Caco-2 (cell line): ENCODE data around the gene TACO1. TPM values are rescaled to one million over a fixed set of nuclear protein-coding genes. Genes with fewer than 3 reads are reported as not detected.

Experiments
- BruUV-seq: library from RNA; stranded (reverse); fragments of 400-500 nt; replicated peaks from 2 replicates; lab custom pipeline; 2021; lab: Mats Ljungman, UMichigan
- CTCF ChIA-PET: fragments of 300-600 bp; sonication (Branson Sonifier 250); formaldehyde crosslinking; loops from one replicate; lab custom pipeline; 2022; ENCODE audit warnings: antibody characterized with exemption; lab: Charles Lee
- POLR2A ChIA-PET: fragments of 300-600 bp; sonication (Branson Sonifier 250); formaldehyde crosslinking; loops from one replicate; lab custom pipeline; 2022; ENCODE audit warnings: antibody characterized with exemption; lab: Charles Lee
- DNase-seq, 2 experiments: peaks; one replicate each; pipeline versions ENCODE4 v3.0.0 to v3.0.0-alpha.2; 2020 to 2022
- H3K27me3 ChIP-seq: replicated peaks from 2 replicates; pipeline ENCODE4 v1.6.0; 2011; ENCODE audit warnings: low read length; ENCODE audit not compliant: control insufficient read depth, insufficient read depth
- H3K36me3 ChIP-seq: 2 replicates; pipeline ENCODE4 v1.5.1; 2011; ENCODE audit warnings: low read length; ENCODE audit not compliant: control insufficient read depth, insufficient read depth
- H3K4me1 ChIP-seq: fragments of 250-450 bp; sonication (Bioruptor Pico); 2 replicates; pipeline ENCODE4 v1.5.1; 2020; ENCODE audit warnings: mild to moderate bottlenecking
- H3K4me3 ChIP-seq: 2 replicates; pipeline ENCODE4 v1.5.1; 2011; ENCODE audit warnings: low read depth, mild to moderate bottlenecking, control low read depth, low read length
- H3K9me3 ChIP-seq: fragments of 250-450 bp; sonication (Bioruptor Pico); 2 replicates; pipeline ENCODE4 v1.5.1; 2020; ENCODE audit warnings: mild to moderate bottlenecking, moderate library complexity
- H3K27ac Mint-ChIP-seq: one replicate; pipeline ENCODE4 v1.8.0; 2022; ENCODE audit warnings: mixed read lengths; ENCODE audit not compliant: unreplicated experiment
- H3K27me3 Mint-ChIP-seq: one replicate; pipeline ENCODE4 v1.8.0; 2022; ENCODE audit warnings: mixed read lengths; ENCODE audit not compliant: insufficient read depth, unreplicated experiment
- H3K36me3 Mint-ChIP-seq: one replicate; pipeline ENCODE4 v1.8.0; 2022; ENCODE audit warnings: mild to moderate bottlenecking, mixed read lengths; ENCODE audit not compliant: insufficient read depth, unreplicated experiment
- H3K4me1 Mint-ChIP-seq: one replicate; pipeline ENCODE4 v1.8.0; 2022; ENCODE audit warnings: low read depth, mixed read lengths; ENCODE audit not compliant: unreplicated experiment
- H3K4me3 Mint-ChIP-seq: one replicate; pipeline ENCODE4 v1.8.0; 2022; ENCODE audit warnings: mild to moderate bottlenecking, moderate library complexity, mixed read lengths; ENCODE audit not compliant: unreplicated experiment
- H3K9me3 Mint-ChIP-seq: one replicate; pipeline ENCODE4 v1.8.0; 2022; ENCODE audit warnings: mixed read lengths; ENCODE audit not compliant: unreplicated experiment
- CTCF ChIP-seq, 2 experiments: fragments of 200-600 bp in 1 of 2; IDR thresholded peaks; 1 replicate in 1 of 2; 2 replicates in 1 of 2; pipeline versions ENCODE4 v1.5.1 to v1.8.0; 2011 to 2022; ENCODE audit warnings: antibody characterized with exemption in 1 of 2, control low read depth in 1 of 2, inconsistent platforms in 1 of 2, low read depth in 1 of 2, low read length in 1 of 2, mild to moderate bottlenecking in 1 of 2, moderate library complexity in 1 of 2; ENCODE audit not compliant: insufficient read depth in 1 of 2, severe bottlenecking in 1 of 2, unreplicated experiment in 1 of 2
- intact Hi-C: fragments of 100-400 bp; cut with micrococcal nuclease; formaldehyde crosslinking; loops from one replicate; pipeline ENCODE4 v1.10.0; 2022; ENCODE audit not compliant: unreplicated experiment
- total RNA-seq: library from RNA; stranded (reverse); gene quantifications from 2 replicates; pipeline ENCODE4 v1.2.3, GENCODE V29; 2022

TACO1 gene
- total RNA-seq, 1 experiment from 2014 or later, result 29.1 TPM

- no peak for DNase-seq
- Histone ChIP-seq H3K27me3 (no peaks in the 10 kb centered on the region), H3K4me1 (no peaks in the 10 kb centered on the region), H3K9me3 (no peaks in the 10 kb centered on the region), H3K36me3 (no peaks in the 10 kb centered on the region), H3K4me3 (no peak overlapping the region)
- Mint-ChIP-seq H3K4me3 (no peak overlapping the region), H3K4me1 (no peaks in the 10 kb centered on the region), H3K9me3 (no peaks in the 10 kb centered on the region), H3K36me3 (no peaks in the 10 kb centered on the region), H3K27me3 (no peaks in the 10 kb centered on the region), H3K27ac (no peak overlapping the region)
- intact Hi-C loops, result no loop called here
- no peak for TF ChIP-seq CTCF (IDR thresholded peaks at IDR 0.05; ENCODE audit: insufficient read depth in 1 of 2, low read depth in 1 of 2, low read length in 1 of 2, severe bottlenecking in 1 of 2, unreplicated experiment in 1 of 2)
- no TSS peak for BruUV-seq
- POLR2A ChIA-PET, result no interaction called here
- CTCF ChIA-PET, result no interaction called here
Observed at GRCh38 chr17:63647065-63647725, 46.5 kb downstream of the TACO1 start.

- POLR2A ChIA-PET, result no interaction called here
- CTCF ChIA-PET, result no interaction called here
- Histone ChIP-seq H3K4me3 (no peak overlapping the region), H3K36me3 (no peaks in the 10 kb centered on the region), H3K27me3 (no peaks in the 10 kb centered on the region), H3K4me1 (no peaks in the 10 kb centered on the region), H3K9me3 (no peaks in the 10 kb centered on the region)
- TF ChIP-seq CTCF (IDR thresholded peaks at IDR 0.05; ENCODE audit: insufficient read depth in 1 of 2, low read depth in 1 of 2, low read length in 1 of 2, severe bottlenecking in 1 of 2, unreplicated experiment in 1 of 2), result no peak
- no peaks in the 10 kb centered on the region for H3K4me1 Mint-ChIP-seq
- intact Hi-C loops, result no loop called here
- no peak for DNase-seq
- no peaks in the 10 kb centered on the region for H3K36me3 Mint-ChIP-seq
- no peaks in the 10 kb centered on the region for H3K9me3 Mint-ChIP-seq
- no peak overlapping the region for H3K4me3 Mint-ChIP-seq
- H3K27ac Mint-ChIP-seq, result no peak overlapping the region
- no peaks in the 10 kb centered on the region for H3K27me3 Mint-ChIP-seq
- no TSS peak for BruUV-seq
Observed at GRCh38 chr17:63647936-63648335, 47.2 kb downstream of the TACO1 start.

GRCh38 chr17:63649813-63650212 lies 49.1 kb downstream of the TACO1 start:
- Mint-ChIP-seq H3K9me3 (no peaks in the 10 kb centered on the region), H3K4me3 (no peak overlapping the region), H3K27ac (no peak overlapping the region), H3K4me1 (no peaks in the 10 kb centered on the region), H3K27me3 (no peaks in the 10 kb centered on the region), H3K36me3 (no peaks in the 10 kb centered on the region)
- intact Hi-C loops, result no loop called here
- H3K4me3 ChIP-seq, result no peak overlapping the region
- no peak for TF ChIP-seq CTCF (IDR thresholded peaks at IDR 0.05; ENCODE audit: insufficient read depth in 1 of 2, low read depth in 1 of 2, low read length in 1 of 2, severe bottlenecking in 1 of 2, unreplicated experiment in 1 of 2)
- no peaks in the 10 kb centered on the region for H3K27me3 ChIP-seq
- H3K4me1 ChIP-seq, result no peaks in the 10 kb centered on the region
- no TSS peak for BruUV-seq
- H3K9me3 ChIP-seq, result no peaks in the 10 kb centered on the region
- no peak for DNase-seq
- no peaks in the 10 kb centered on the region for H3K36me3 ChIP-seq
- POLR2A ChIA-PET, result no interaction called here
- CTCF ChIA-PET, result no interaction called here
